Heart left ventricle (tissue), 16 donors: ENCODE results near the gene EPHA8. TPM values are rescaled to one million over a fixed set of nuclear protein-coding genes. Genes with fewer than 3 reads are reported as not detected.

Experiments
- ATAC-seq, 4 donors: fragments of 200-7000 bp; cut with Tn5 transposase; one replicate each; pipeline ENCODE4 v1.9.1; 2020 to 2022; ENCODE audit warnings: moderate library complexity in 4 of 4, mild to moderate bottlenecking in 3 of 4, moderate number of reproducible peaks in 1 of 4
- DNase-seq, 5 donors: peaks; one replicate each; pipeline ENCODE4 v3.0.0-alpha.2; 2020
- H3K27ac ChIP-seq, 12 donors: fragments of 200-600 bp; sonication (generic) in 4 of 12; one replicate each; pipeline versions ENCODE4 v1.5.0 to v1.8.0; 2016 to 2022; ENCODE audit warnings: mild to moderate bottlenecking in 2 of 12
- H3K27me3 ChIP-seq, 9 donors: fragments of 200-600 bp; sonication (generic) in 2 of 9; one replicate each; pipeline versions ENCODE4 v1.5.1 to v1.8.0; 2016 to 2022; ENCODE audit warnings: mild to moderate bottlenecking in 3 of 9
- H3K36me3 ChIP-seq, 9 donors: fragments of 200-600 bp; sonication (generic) in 2 of 9; one replicate each; pipeline versions ENCODE4 v1.5.0 to v1.8.0; 2018 to 2022; ENCODE audit warnings: mild to moderate bottlenecking in 2 of 9
- H3K4me1 ChIP-seq, 12 donors: fragments of 200-600 bp; sonication (generic) in 4 of 12; one replicate each; pipeline versions ENCODE4 v1.5.0 to v1.8.0; 2016 to 2022; ENCODE audit warnings: mild to moderate bottlenecking in 3 of 12
- H3K4me3 ChIP-seq, 12 donors: fragments of 200-600 bp; sonication (generic) in 4 of 12; one replicate each; pipeline versions ENCODE4 v1.5.0 to v1.8.0; 2017 to 2022; ENCODE audit warnings: mild to moderate bottlenecking in 9 of 12, moderate library complexity in 4 of 12
- H3K9me3 ChIP-seq, 12 donors: fragments of 200-600 bp; sonication (generic) in 4 of 12; one replicate each; pipeline versions ENCODE4 v1.5.0 to v1.8.0; 2016 to 2022; ENCODE audit warnings: mild to moderate bottlenecking in 1 of 12
- CTCF ChIP-seq, 12 donors: fragments of 200-600 bp; sonication (generic) in 4 of 12; IDR thresholded peaks; one replicate each; pipeline versions ENCODE4 v1.5.0 to v1.8.0; 2018 to 2022; ENCODE audit warnings: antibody characterized with exemption in 12 of 12, mild to moderate bottlenecking in 5 of 12
- POLR2A ChIP-seq, 2 donors: fragments of 450-650 bp; IDR thresholded peaks; one replicate each; pipeline ENCODE4 v1.6.1; 2017; ENCODE audit warnings: antibody characterized with exemption in 2 of 2, mild to moderate bottlenecking in 2 of 2, moderate library complexity in 2 of 2
- WGBS, 4 donors: extraction: QIAGEN DNeasy Blood & Tissue Kit in 2 of 4; methylation state at CpG; one replicate each; pipeline versions ENCODE4 v1.1.5 to v1.1.7; 2013 to 2018; 5-methylcytosine and 5-hydroxymethylcytosine counted together
- intact Hi-C, 10 donors: fragments of 100-400 bp; cut with DNase I; formaldehyde crosslinking; loops; one replicate each; pipeline versions ENCODE4 v1.11.1 to v1.14.2; 2022
- polyA plus RNA-seq, 2 donors: library from polyadenylated mRNA; stranded (reverse); fragments of 200-250 nt; gene quantifications; one replicate each; pipeline ENCODE4 v1.2.3, GENCODE V29; 2013
- total RNA-seq, 9 donors: library from RNA; depleted of rRNA in 2 of 9; stranded (reverse); fragments of >200 nt in 2 of 9; fragmentation: NEBNext Ultra II Directional in 3 of 9; extraction: Animal tissue kit (Norgen Biotek cat#: 25700) in 3 of 9; gene quantifications; one replicate each; pipeline versions ENCODE4 v1.1.0 to v1.2.4, GENCODE V29; 2016 to 2023
- donor health status: ischemic (EF 13 %, LVEDD 7.1; RV severe dilation, severe dysfunction).
- donor health status: healthy with polysubstance abuse.
- donor health status: DM: no; HTN: yes; CAD: no.
- donor health status: DM: no; HTN: no; CAD: no.
- donor health status: ischemic (EF 25% LVEDD 6.9; RV normal size, moderate dysfunction).
- donor health status: ischemic (EF 25% LVEDD 5.7; RV mildly dilated, moderate dysfunction).
- donor health status: healthy.
- donor health status: DM: yes; HTN: yes; CAD: no.
- donor health status: ischemic (EF 35%, LVEDD 5.7; RV mildly dilated, moderate dysfunction).
- donor health status: nonischemic (EF 11% LVEDD 7.7; RV severe dilation, severe dysfunction).
- donor health status: DM: yes; HTN: yes; CAD: no.
- donor health status: PGD.
- donor health status: ischemic (EF 29% LVEDD 5.4; RV normal size, mild dysfunction).
- donor health status: nonischemic (EF 23%, LVEDD 6.1; RV moderate dilation, normal function).

EPHA8 gene
- total and polyA plus RNA-seq, 11 donors = 0.08 to 0.12 TPM; not detected in 9

- TF ChIP-seq CTCF (IDR thresholded peaks at IDR 0.05) (no peak), POLR2A (IDR thresholded peaks at IDR 0.05) (no peak)
- no peak overlapping the region for H3K4me3 ChIP-seq
- intact Hi-C loops = no loop called here
- H3K36me3 ChIP-seq = no peaks in the 10 kb centered on the region
- H3K4me1 ChIP-seq = no peaks in the 10 kb centered on the region
- no peak overlapping the region for H3K27ac ChIP-seq
- DNase-seq (no peak), ATAC-seq (no peak)
- H3K9me3 ChIP-seq = no peaks in the 10 kb centered on the region
- H3K27me3 ChIP-seq = peaks cover 5 to 80% (median 22%) of the 10 kb centered on the region in 9 donors
- WGBS, 4 donors = 46 to 70% (median 52%) methylated on average over 2 to 12 of the region's 12 CpGs
Measured at GRCh38 chr1:22613951-22614350, 50.7 kb downstream of the EPHA8 start.

GRCh38 chr1:22615886-22616285 is 52.6 kb downstream of the EPHA8 start:
- Histone ChIP-seq H3K36me3 (no peaks in the 10 kb centered on the region), H3K4me1 (no peaks in the 10 kb centered on the region), H3K4me3 (no peak overlapping the region), H3K27me3 (peaks cover 0 to 85% (median 18%) of the 10 kb centered on the region in 9 donors), H3K27ac (no peak overlapping the region), H3K9me3 (no peaks in the 10 kb centered on the region)
- TF ChIP-seq CTCF (IDR thresholded peaks at IDR 0.05) (no peak), POLR2A (IDR thresholded peaks at IDR 0.05) (no peak)
- ATAC-seq (no peak), DNase-seq (no peak)
- intact Hi-C loops = no loop called here
- 56 to 88% (median 66%) methylated on average over 2 of the region's 2 CpGs for WGBS, 4 donors

- H3K4me3 ChIP-seq = no peak overlapping the region
- no peaks in the 10 kb centered on the region for H3K9me3 ChIP-seq
- no peaks in the 10 kb centered on the region for H3K36me3 ChIP-seq
- peaks cover 0 to 90% (median 18%) of the 10 kb centered on the region in 9 donors for H3K27me3 ChIP-seq
- no peaks in the 10 kb centered on the region for H3K4me1 ChIP-seq
- ATAC-seq (no peak), DNase-seq (no peak)
- WGBS, 4 donors = 17 to 49% (median 45%) methylated on average over 4 to 11 of the region's 11 CpGs
- intact Hi-C loops = no loop called here
- TF ChIP-seq CTCF (IDR thresholded peaks at IDR 0.05) (no peak), POLR2A (IDR thresholded peaks at IDR 0.05) (no peak)
- no peak overlapping the region for H3K27ac ChIP-seq
Measured at GRCh38 chr1:22616571-22616970, 53.3 kb downstream of the EPHA8 start.

- 41 to 47% (median 43%) methylated on average over 16 of the region's 16 CpGs for WGBS, 4 donors
- Histone ChIP-seq H3K9me3 (no peaks in the 10 kb centered on the region), H3K4me1 (no peaks in the 10 kb centered on the region), H3K27me3 (peaks cover 0 to 97% (median 24%) of the 10 kb centered on the region in 9 donors), H3K4me3 (no peak overlapping the region), H3K27ac (no peak overlapping the region), H3K36me3 (no peaks in the 10 kb centered on the region)
- intact Hi-C loops = no loop called here
- no peak for DNase-seq
- TF ChIP-seq POLR2A (IDR thresholded peaks at IDR 0.05) = no peak
- ATAC-seq = no peak
Measured at GRCh38 chr1:22618056-22618455, 54.8 kb downstream of the EPHA8 start.

- Histone ChIP-seq H3K9me3 (no peaks in the 10 kb centered on the region), H3K36me3 (no peaks in the 10 kb centered on the region), H3K27me3 (peaks cover 0 to 98% (median 29%) of the 10 kb centered on the region in 9 donors), H3K27ac (no peak overlapping the region), H3K4me1 (no peaks in the 10 kb centered on the region), H3K4me3 (no peak overlapping the region)
- DNase-seq = no peak
- TF ChIP-seq POLR2A (IDR thresholded peaks at IDR 0.05) (no peak), CTCF (IDR thresholded peaks at IDR 0.05) (no peak)
- no peak for ATAC-seq
- WGBS, 4 donors = 75 to 78% (median 77%) methylated on average over 7 of the region's 7 CpGs
- intact Hi-C loops = no loop called here
Measured at GRCh38 chr1:22619252-22619651, 56.0 kb downstream of the EPHA8 start.
